Erythroblast (primary cell): ENCODE data around the gene WDR1.

Experiments used
- GATA1 ChIP-seq: IDR thresholded peaks from 2 replicates; pipeline ENCODE4 v1.6.1; 2011; ENCODE audit warnings: low read depth, mild to moderate bottlenecking, control low read depth, low read length, moderate library complexity
- POLR2A ChIP-seq: IDR thresholded peaks from 2 replicates; pipeline ENCODE4 v1.6.1; 2011; ENCODE audit warnings: mild to moderate bottlenecking, low read length

- TF ChIP-seq POLR2A (no peak), GATA1 (no peak)
Measured at GRCh38 chr4:10041036-10041435, 75.6 kb downstream of the WDR1 start.
